ENCODE measurements around the gene TFDP1.

The TFDP1 gene

GRCh38 chr13:113635709-113636108 is 51.2 kb downstream of the TFDP1 start:
- FAIRE-seq = no peak

- no peak for FAIRE-seq
These were observed 51.9 kb downstream of the TFDP1 start for GRCh38 chr13:113636266-113636963.

- no peak for FAIRE-seq
These were observed 53.0 kb downstream of the TFDP1 start for GRCh38 chr13:113637262-113638160.

GRCh38 chr13:113638173-113638746 is 53.7 kb downstream of the TFDP1 start:
- FAIRE-seq = no peak

- no peak for FAIRE-seq
These were observed 54.3 kb downstream of the TFDP1 start for GRCh38 chr13:113638806-113639205.

- no peak for FAIRE-seq
These were observed 55.2 kb downstream of the TFDP1 start for GRCh38 chr13:113639616-113640262.

GRCh38 chr13:113641426-113641825 is 56.9 kb downstream of the TFDP1 start:
- no peak for FAIRE-seq

GRCh38 chr13:113642563-113642962 is 58.0 kb downstream of the TFDP1 start:
- no peak for FAIRE-seq

GRCh38 chr13:113643593-113643992 is 59.0 kb downstream of the TFDP1 start:
- FAIRE-seq = no peak

GRCh38 chr13:113644800-113645199 is 60.2 kb downstream of the TFDP1 start:
- FAIRE-seq = no peak

GRCh38 chr13:113645329-113645728 is 60.8 kb downstream of the TFDP1 start:
- FAIRE-seq = no peak

- FAIRE-seq = no peak
These were observed 61.8 kb downstream of the TFDP1 start for GRCh38 chr13:113646376-113646775.

GRCh38 chr13:113646921-113647340 is 62.4 kb downstream of the TFDP1 start:
- FAIRE-seq = no peak

- FAIRE-seq = no peak
These were observed 63.0 kb downstream of the TFDP1 start for GRCh38 chr13:113647351-113648215.

GRCh38 chr13:113648216-113648610 is 63.7 kb downstream of the TFDP1 start:
- FAIRE-seq = no peak

- FAIRE-seq = no peak
These were observed 64.7 kb downstream of the TFDP1 start for GRCh38 chr13:113649212-113649611.

- no peak for FAIRE-seq
These were observed 65.7 kb downstream of the TFDP1 start for GRCh38 chr13:113650275-113650674.

GRCh38 chr13:113650731-113651148 is 66.2 kb downstream of the TFDP1 start:
- no peak for FAIRE-seq

GRCh38 chr13:113651511-113652403 is 67.2 kb downstream of the TFDP1 start:
- no peak for FAIRE-seq

- no peak for FAIRE-seq
These were observed 68.1 kb downstream of the TFDP1 start for GRCh38 chr13:113652404-113653263.

Data from endometrium (tissue), 2 donors.